Measurements from ENCODE around the gene ITGAE. TPM values are rescaled to one million over a fixed set of nuclear protein-coding genes. Genes with fewer than 3 reads are reported as not detected.

ITGAE gene
- 25.8 to 29.1 TPM (median 28.3 TPM) in 3 replicates for total RNA-seq
- long read RNA-seq, transcript ITGAE-207 (4 exons, 672 nt), result major isoform, 35 of 39 reads
- long read RNA-seq, partial matches to known transcripts, result 0 of 39 reads
- long read RNA-seq, other reads (novel, unspliced or antisense), result 2 of 39 reads

- H3K4me1 Mint-ChIP-seq (ENCODE audit: low read depth), result peaks cover 42% of the 10 kb centered on the region
- no peaks in the 10 kb centered on the region for H3K9me3 Mint-ChIP-seq (ENCODE audit: low read depth)
- no peak for DNase-seq (ENCODE audit: low spot score)
- no peak within 1 kb of the TSS for H3K4me3 Mint-ChIP-seq (ENCODE audit: unreplicated experiment)
- H3K27ac Mint-ChIP-seq (ENCODE audit: unreplicated experiment), result no peak within 1 kb of the TSS
- no peak for TF ChIP-seq CTCF (IDR thresholded peaks at IDR 0.05)
- no peaks in the 10 kb centered on the region for H3K27me3 Mint-ChIP-seq (ENCODE audit: low read depth)
- H3K36me3 Mint-ChIP-seq (ENCODE audit: low read depth), result no peaks in the 10 kb centered on the region
Measured at GRCh38 chr17:3800362-3801271, at the start of gene ITGAE. Gene ITGAE (minus strand): TSS chr17:3801188. CDS start chr17:3801144, 44 bp downstream.

GRCh38 chr17:3848229-3848835 is 47.3 kb upstream of the ITGAE start:
- Mint-ChIP-seq H3K4me3 (ENCODE audit: unreplicated experiment) (no peak overlapping the region), H3K9me3 (ENCODE audit: low read depth) (no peaks in the 10 kb centered on the region), H3K4me1 (ENCODE audit: low read depth) (peaks cover 18% of the 10 kb centered on the region), H3K36me3 (ENCODE audit: low read depth) (peaks cover 1% of the 10 kb centered on the region), H3K27ac (ENCODE audit: unreplicated experiment) (no peak overlapping the region), H3K27me3 (ENCODE audit: low read depth) (peaks cover 6% of the 10 kb centered on the region)
- DNase-seq (ENCODE audit: low spot score), result no peak
- TF ChIP-seq CTCF (IDR thresholded peaks at IDR 0.05), result no peak

GRCh38 chr17:3847165-3847670 is 46.2 kb upstream of the ITGAE start:
- Mint-ChIP-seq H3K4me1 (ENCODE audit: low read depth) (peaks cover 18% of the 10 kb centered on the region), H3K9me3 (ENCODE audit: low read depth) (no peaks in the 10 kb centered on the region), H3K36me3 (ENCODE audit: low read depth) (peaks cover 3% of the 10 kb centered on the region), H3K27me3 (ENCODE audit: low read depth) (peaks cover 6% of the 10 kb centered on the region), H3K27ac (ENCODE audit: unreplicated experiment) (no peak overlapping the region), H3K4me3 (ENCODE audit: unreplicated experiment) (peak overlapping the region; percentile 35)
- DNase-seq (ENCODE audit: low spot score), result no peak
- no peak for TF ChIP-seq CTCF (IDR thresholded peaks at IDR 0.05)

GRCh38 chr17:3846437-3847164 is 45.6 kb upstream of the ITGAE start:
- H3K36me3 Mint-ChIP-seq (ENCODE audit: low read depth), result peaks cover 3% of the 10 kb centered on the region
- no peak for TF ChIP-seq CTCF (IDR thresholded peaks at IDR 0.05)
- H3K9me3 Mint-ChIP-seq (ENCODE audit: low read depth), result no peaks in the 10 kb centered on the region
- peaks cover 18% of the 10 kb centered on the region for H3K4me1 Mint-ChIP-seq (ENCODE audit: low read depth)
- no peak overlapping the region for H3K27ac Mint-ChIP-seq (ENCODE audit: unreplicated experiment)
- H3K27me3 Mint-ChIP-seq (ENCODE audit: low read depth), result peaks cover 6% of the 10 kb centered on the region
- H3K4me3 Mint-ChIP-seq (ENCODE audit: unreplicated experiment), result peak overlapping the region; percentile 55
- no peak for DNase-seq (ENCODE audit: low spot score)
